ENCODE results near the gene NCAPD2.
A peak's percentile ranks its signal among the peaks of the same experiment; 100 is the strongest.

The NCAPD2 gene

DNA sequence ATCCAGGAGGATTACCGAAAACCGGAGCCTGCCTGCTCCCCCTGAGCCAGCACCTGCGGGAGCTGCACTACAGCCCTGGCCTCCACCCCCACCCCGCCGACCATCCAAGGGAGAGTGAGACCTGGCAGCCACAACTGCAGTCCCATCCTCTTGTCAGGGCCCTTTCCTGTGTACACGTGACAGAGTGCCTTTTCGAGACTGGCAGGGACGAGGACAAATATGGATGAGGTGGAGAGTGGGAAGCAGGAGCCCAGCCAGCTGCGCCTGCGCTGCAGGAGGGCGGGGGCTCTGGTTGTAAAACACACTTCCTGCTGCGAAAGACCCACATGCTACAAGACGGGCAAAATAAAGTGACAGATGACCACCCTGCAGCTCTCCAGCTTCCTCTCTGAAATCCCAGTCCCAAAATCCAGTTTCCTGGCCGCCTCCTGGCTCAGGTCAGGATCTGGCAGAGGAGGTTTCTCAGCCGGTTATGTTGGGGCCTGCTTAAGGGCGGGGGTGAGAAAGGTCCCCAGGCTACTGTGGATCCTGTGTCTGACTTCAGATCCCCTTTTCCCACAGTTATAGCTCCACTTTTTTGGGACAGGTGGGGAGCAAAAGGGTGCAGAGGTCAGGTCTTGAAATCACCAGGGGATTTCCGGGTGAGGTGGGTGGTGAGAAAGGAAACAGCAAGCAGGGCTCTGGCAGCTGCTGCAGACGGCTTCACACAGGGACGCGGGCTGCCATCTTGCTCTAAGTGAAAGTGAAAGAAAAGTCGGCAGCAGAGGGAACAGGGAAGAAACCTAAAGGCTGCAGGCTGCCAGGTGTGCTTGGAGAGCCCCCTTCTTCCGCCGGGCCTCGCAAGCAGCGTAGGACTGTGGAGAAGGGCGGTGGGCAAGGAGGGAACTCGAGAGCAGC, 42.3 kb upstream of the NCAPD2 start, which contains the start of gene TAPBPL:
Gene TAPBPL, plus strand, starts transcription at position 695 of the 897 bp plus-strand sequence. CDS start 207 bp downstream, outside the sequence.
- no peak for FAIRE-seq

GRCh38 chr12:6452245-6452943, 41.5 kb upstream of the NCAPD2 start:
- no peak for TF ChIP-seq CTCF (IDR thresholded peaks at IDR 0.05; ENCODE audit: insufficient read depth, missing control alignments)
- FAIRE-seq (no peak), DNase-seq (ENCODE audit: insufficient read length, low spot score) (no peak)

More for the DNA sequence above, 42.3 kb upstream of the NCAPD2 start, which contains the start of gene TAPBPL:
- no peak for DNase-seq (ENCODE audit: insufficient read length, low spot score)
- no peak for TF ChIP-seq CTCF (IDR thresholded peaks at IDR 0.05; ENCODE audit: insufficient read depth, missing control alignments)

DNA sequence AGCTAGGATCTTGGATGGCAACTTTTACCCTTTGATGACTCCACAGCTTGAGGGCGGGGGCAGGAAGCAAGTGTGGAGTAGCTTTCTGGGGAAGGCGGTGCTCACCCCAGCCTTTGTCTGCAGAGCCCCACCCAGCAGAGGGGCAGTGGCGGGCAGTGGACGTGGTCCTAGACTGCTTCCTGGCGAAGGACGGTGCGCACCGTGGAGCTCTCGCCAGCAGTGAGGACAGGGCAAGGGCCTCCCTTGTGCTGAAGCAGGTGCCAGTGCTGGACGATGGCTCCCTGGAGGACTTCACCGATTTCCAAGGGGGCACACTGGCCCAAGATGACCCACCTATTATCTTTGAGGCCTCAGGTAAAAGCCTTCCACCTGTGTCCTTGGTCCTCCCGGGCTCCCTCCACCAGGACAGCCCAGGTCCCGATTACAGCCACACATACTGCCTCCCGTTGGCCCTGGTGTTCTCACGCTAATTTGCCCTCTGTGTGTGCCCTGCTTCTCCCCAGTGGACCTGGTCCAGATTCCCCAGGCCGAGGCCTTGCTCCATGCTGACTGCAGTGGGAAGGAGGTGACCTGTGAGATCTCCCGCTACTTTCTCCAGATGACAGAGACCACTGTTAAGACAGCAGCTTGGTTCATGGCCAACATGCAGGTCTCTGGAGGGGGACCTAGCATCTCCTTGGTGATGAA, 40.8 kb upstream of the NCAPD2 start:
- DNase-seq (ENCODE audit: insufficient read length, low spot score) (no peak), FAIRE-seq (no peak)
- no peak for TF ChIP-seq CTCF (IDR thresholded peaks at IDR 0.05; ENCODE audit: insufficient read depth, missing control alignments)

- DNase-seq (ENCODE audit: insufficient read length, low spot score) (no peak), FAIRE-seq (no peak)
- TF ChIP-seq CTCF (IDR thresholded peaks at IDR 0.05; ENCODE audit: insufficient read depth, missing control alignments), result no peak
Observed at GRCh38 chr12:6457220-6457945, 36.5 kb upstream of the NCAPD2 start.

- DNase-seq (ENCODE audit: insufficient read length, low spot score) (no peak), FAIRE-seq (no peak)
- TF ChIP-seq CTCF (IDR thresholded peaks at IDR 0.05; ENCODE audit: insufficient read depth, missing control alignments), result no peak
Observed at GRCh38 chr12:6458281-6459003, 35.5 kb upstream of the NCAPD2 start.

DNA sequence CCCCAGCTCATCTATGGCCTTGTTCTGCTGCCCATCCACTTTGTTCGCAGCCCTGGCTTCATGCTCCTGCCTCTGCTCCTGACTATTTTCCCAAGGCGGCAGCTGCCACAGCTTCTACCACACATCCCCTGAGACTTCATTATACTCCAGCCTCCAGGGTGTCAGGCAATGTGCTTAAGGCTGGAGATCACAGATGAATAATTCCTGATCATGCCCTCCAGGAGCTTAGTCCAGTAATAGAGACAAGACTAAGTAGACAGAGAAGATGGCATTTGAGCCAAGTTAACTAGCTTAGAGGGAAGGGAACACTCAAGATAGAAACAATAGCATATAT, 34.9 kb upstream of the NCAPD2 start:
- DNase-seq (ENCODE audit: insufficient read length, low spot score), result peak; percentile 84
- TF ChIP-seq CTCF (IDR thresholded peaks at IDR 0.05; ENCODE audit: insufficient read depth, missing control alignments), result no peak
- FAIRE-seq, result peak; percentile 71

Data from D721Med (cell line).